Neuronal stem cell (in vitro differentiated cells): ENCODE measurements around the gene TLNRD1. TPM values are rescaled to one million over a fixed set of nuclear protein-coding genes. Genes with fewer than 3 reads are reported as not detected.

Source experiments
- small RNA-seq: library from polyadenylated mRNA; stranded (forward); fragments of <200 nt; extraction: miRNeasy Mini kit (QIAGEN cat#:217004); gene quantifications from one replicate; pipeline ENCODE3, GENCODE V24; 2013; ENCODE audit not compliant: insufficient read depth

The TLNRD1 gene

Small RNA genes within 50 kb of the gene (small RNA-seq; reads per million reads assigned to genes)
- not detected for gene MIR4514
